IMR-90 (cell line): ENCODE measurements around the gene DDX24. TPM values are rescaled to one million over a fixed set of nuclear protein-coding genes. Genes with fewer than 3 reads are reported as not detected.

ENCODE experiments used
- ATAC-seq: fragments of 200-7000 bp; cut with Tn5 transposase; 2 replicates; pipeline ENCODE4 v1.9.1; 2020; ENCODE audit warnings: low read depth, mild to moderate bottlenecking, moderate library complexity
- BruUV-seq: library from RNA; stranded (reverse); fragments of 400-500 nt; replicated peaks from 2 replicates; lab custom pipeline; 2021; lab: Mats Ljungman, UMichigan
- CTCF ChIA-PET: fragments of 300-600 bp; formaldehyde crosslinking; extraction: SDS; loops from one replicate; lab custom pipeline; 2021; ENCODE audit warnings: antibody characterized with exemption; lab: Yijun Ruan, JAX
- POLR2A ChIA-PET: fragments of 300-600 bp; sonication (Branson Sonifier 250); formaldehyde crosslinking; loops from one replicate; lab custom pipeline; 2022; ENCODE audit warnings: antibody characterized with exemption; ENCODE audit not compliant: unreplicated experiment; lab: Charles Lee
- DNase-seq: peaks from one replicate; pipeline ENCODE4 v3.0.0; 2013
- H2AFZ ChIP-seq: replicated peaks from 2 replicates; pipeline ENCODE3; 2013; ENCODE audit warnings: low read length, mild to moderate bottlenecking; ENCODE audit not compliant: poor library complexity
- H2AK5ac ChIP-seq: 2 replicates; pipeline ENCODE4 v1.6.1; 2013; ENCODE audit warnings: low read depth, low read length, inconsistent platforms
- H2AK9ac ChIP-seq: replicated peaks from 2 replicates; pipeline ENCODE3; 2013; ENCODE audit warnings: mild to moderate bottlenecking, low read depth, low read length, moderate library complexity; ENCODE audit not compliant: poor library complexity
- H2BK120ac ChIP-seq: 2 replicates; pipeline ENCODE4 v1.6.1; 2013; ENCODE audit warnings: low read depth, low read length, inconsistent platforms
- H2BK15ac ChIP-seq: 3 replicates; pipeline ENCODE4 v1.6.1; 2013; ENCODE audit warnings: low read depth, low read length, inconsistent platforms
- H2BK20ac ChIP-seq: 2 replicates; pipeline ENCODE4 v1.6.1; 2013; ENCODE audit warnings: low read depth, mild to moderate bottlenecking, inconsistent platforms, low read length, moderate library complexity
- H2BK5ac ChIP-seq: 2 replicates; pipeline ENCODE4 v1.6.1; 2013; ENCODE audit warnings: mild to moderate bottlenecking, low read depth, low read length, inconsistent platforms; ENCODE audit not compliant: poor library complexity, severe bottlenecking
- H3K14ac ChIP-seq: replicated peaks from 2 replicates; pipeline ENCODE4 v1.6.1; 2013; ENCODE audit warnings: low read depth, low read length, inconsistent platforms
- H3K18ac ChIP-seq: 2 replicates; pipeline ENCODE4 v1.6.1; 2013; ENCODE audit warnings: low read depth, low read length, control low read depth
- H3K23ac ChIP-seq: 2 replicates; pipeline ENCODE4 v1.6.1; 2013; ENCODE audit warnings: low read depth, low read length, inconsistent platforms
- H3K27ac ChIP-seq: 2 replicates; pipeline ENCODE4 v1.5.1; 2013; ENCODE audit warnings: mild to moderate bottlenecking, control low read depth, low read length; ENCODE audit not compliant: insufficient read depth
- H3K27me3 ChIP-seq: 2 replicates; pipeline ENCODE4 v1.6.1; 2013; ENCODE audit warnings: low read length; ENCODE audit not compliant: control insufficient read depth, insufficient read depth
- H3K36me3 ChIP-seq: 2 replicates; pipeline ENCODE4 v1.6.1; 2013; ENCODE audit warnings: low read length, mixed read lengths; ENCODE audit not compliant: control insufficient read depth, insufficient read depth
- H3K4ac ChIP-seq: 2 replicates; pipeline ENCODE4 v1.6.1; 2013; ENCODE audit warnings: low read depth, low read length, inconsistent platforms
- H3K4me1 ChIP-seq: 2 replicates; pipeline ENCODE4 v1.6.1; 2013; ENCODE audit warnings: low read length, mixed read lengths; ENCODE audit not compliant: control insufficient read depth, insufficient read depth
- H3K4me2 ChIP-seq: 2 replicates; pipeline ENCODE4 v1.6.1; 2013; ENCODE audit warnings: low read depth, mild to moderate bottlenecking, control low read depth, low read length, moderate library complexity
- H3K4me3 ChIP-seq: 2 replicates; pipeline ENCODE4 v1.5.1; 2013; ENCODE audit warnings: low read depth, mild to moderate bottlenecking, control low read depth, low read length, moderate library complexity; ENCODE audit not compliant: insufficient read depth
- H3K56ac ChIP-seq: 2 replicates; pipeline ENCODE4 v1.6.1; 2013; ENCODE audit warnings: low read length, inconsistent platforms; ENCODE audit not compliant: insufficient read depth; ENCODE audit errors: extremely low read depth
- H3K79me1 ChIP-seq, 2 experiments: 2 replicates each; pipeline ENCODE4 v1.6.1; 2013; ENCODE audit warnings: low read length in 2 of 2, inconsistent platforms in 1 of 2, low read depth in 1 of 2
- H3K9ac ChIP-seq: 2 replicates; pipeline ENCODE4 v1.6.1; 2013; ENCODE audit warnings: low read depth, low read length, control low read depth
- H3K9me1 ChIP-seq: 2 replicates; pipeline ENCODE4 v1.6.1; 2013; ENCODE audit warnings: low read length, inconsistent platforms; ENCODE audit not compliant: insufficient read depth
- H3K9me3 ChIP-seq: 2 replicates; pipeline ENCODE4 v1.6.1; 2013; ENCODE audit warnings: low read length; ENCODE audit not compliant: control insufficient read depth, insufficient read depth
- H4K20me1 ChIP-seq: 2 replicates; pipeline ENCODE4 v1.6.1; 2013; ENCODE audit warnings: low read length, inconsistent platforms; ENCODE audit not compliant: insufficient read depth
- H4K5ac ChIP-seq: 2 replicates; pipeline ENCODE4 v1.6.1; 2013; ENCODE audit warnings: mild to moderate bottlenecking, low read depth, low read length, control low read depth
- H4K8ac ChIP-seq, 2 experiments: 2 replicates each; pipeline ENCODE4 v1.6.1; 2013; ENCODE audit warnings: low read depth in 2 of 2, low read length in 2 of 2, control low read depth in 1 of 2, inconsistent platforms in 1 of 2
- H4K91ac ChIP-seq: 2 replicates; pipeline ENCODE4 v1.6.1; 2013; ENCODE audit warnings: low read depth, low read length, inconsistent platforms; ENCODE audit not compliant: insufficient read depth
- CEBPB ChIP-seq: IDR thresholded peaks from 2 replicates; pipeline ENCODE4 v1.6.1; 2012; ENCODE audit warnings: low read depth, low read length, improper control_type of control experiment
- CHD1 ChIP-seq: IDR thresholded peaks from 2 replicates; pipeline ENCODE4 v1.6.1; 2012; ENCODE audit warnings: low read depth, low read length, improper control_type of control experiment
- FOS ChIP-seq: fragments of 150-350 bp; IDR thresholded peaks from 2 replicates; pipeline ENCODE4 v1.6.1; 2016; ENCODE audit warnings: low read depth, low read length
- MAZ ChIP-seq: IDR thresholded peaks from 2 replicates; pipeline ENCODE4 v1.6.1; 2012; ENCODE audit warnings: low read depth, mild to moderate bottlenecking, low read length, improper control_type of control experiment, moderate library complexity, borderline replicate concordance
- MXI1 ChIP-seq: IDR thresholded peaks from 2 replicates; pipeline ENCODE4 v1.6.1; 2012; ENCODE audit warnings: low read depth, mild to moderate bottlenecking, low read length, moderate library complexity, borderline replicate concordance
- POLR2A ChIP-seq: IDR thresholded peaks from 2 replicates; pipeline ENCODE4 v1.6.1; 2012; ENCODE audit warnings: mild to moderate bottlenecking, low read depth, low read length
- RFX5 ChIP-seq: IDR thresholded peaks from 2 replicates; pipeline ENCODE4 v1.8.0; 2012; ENCODE audit warnings: low read depth, mild to moderate bottlenecking, low read length, moderate library complexity
- USF2 ChIP-seq: fragments of 150-350 bp; IDR thresholded peaks from 2 replicates; pipeline ENCODE4 v1.6.1; 2017; ENCODE audit warnings: mild to moderate bottlenecking, antibody characterized with exemption, low read length, low read depth
- WGBS, 2 experiments: methylation state at CpG; one replicate each; pipeline versions ENCODE4 v1.1.5 to v1.1.7; 2013; ENCODE audit warnings: missing lambda C conversion rate in 2 of 2; ENCODE audit not compliant: insufficient read length in 1 of 2; ENCODE audit errors: extremely low coverage in 2 of 2; 5-methylcytosine and 5-hydroxymethylcytosine counted together
- dilution Hi-C: fragments of 300-500 bp; cut with HindIII; formaldehyde crosslinking; loops from one replicate; pipeline ENCODE4 v1.14.3; 2018; ENCODE audit warnings: low sequenced_read_pairs; ENCODE audit not compliant: unreplicated experiment
- in situ Hi-C: fragments of 300-500 bp; cut with MboI; formaldehyde crosslinking; loops from 3 replicates; pipeline ENCODE4 v1.14.3; 2019; ENCODE audit warnings: low sequenced_read_pairs, inconsistent platforms, mixed read lengths
- intact Hi-C: fragments of 100-400 bp; cut with micrococcal nuclease; formaldehyde crosslinking; loops from 2 replicates; pipeline ENCODE4 v1.10.0; 2022
- polyA plus RNA-seq, 3 experiments: library from polyadenylated mRNA; depleted of rRNA; stranded (reverse); fragments of >200 nt; gene quantifications; 2 replicates each; pipeline ENCODE4 v1.2.3, GENCODE V29; 2012; ENCODE audit warnings: low replicate concordance in 1 of 3
- total RNA-seq: library from RNA; depleted of rRNA; stranded (reverse); fragments of >200 nt; gene quantifications from 2 replicates; pipeline ENCODE4 v1.2.3, GENCODE V29; 2012

The DDX24 gene
- total and polyA plus RNA-seq, 2 of the 4 experiments (the other 2 are of a cell fraction), result 134 to 155 TPM

GRCh38 chr14:94041551-94042346 lies 39.3 kb downstream of the DDX24 start:
- no peak overlapping the region for H4K91ac ChIP-seq
- intact Hi-C loops, result no loop called here
- H3K36me3 ChIP-seq, result peaks cover 20% of the 10 kb centered on the region; the same call in 1 of the 2 replicates
- no peaks in the 10 kb centered on the region; the same call in 1 of the 2 replicates for H4K20me1 ChIP-seq
- no peaks in the 10 kb centered on the region for H3K9me3 ChIP-seq
- ChIA-PET CTCF (interaction anchor here (1.1 kb wide), 1 partner anchor 95 kb away, joined by 3 read pairs; no protein-coding TSS in a partner anchor), POLR2A (no interaction called here)
- H3K9ac ChIP-seq, result no peak overlapping the region
- no peak overlapping the region for H3K27ac ChIP-seq
- H3K4ac ChIP-seq, result no peak overlapping the region
- no TSS peak for BruUV-seq
- H3K9me1 ChIP-seq, result no peaks in the 10 kb centered on the region
- in situ Hi-C loops, result no loop called here
- no peak overlapping the region for H3K56ac ChIP-seq
- H2BK5ac ChIP-seq, result no peak overlapping the region
- dilution Hi-C loops, result no loop called here
- no peak overlapping the region for H3K18ac ChIP-seq
- no peak overlapping the region for H4K8ac ChIP-seq
- TF ChIP-seq MXI1 (0 out of 2 replicates have a peak, but pooled peaks have one; percentile 26), FOS (no peak), RFX5 (no peak), USF2 (0 out of 2 replicates have a peak, but pooled peaks have one; percentile 1), CHD1 (no peak), POLR2A (no peak), MAZ (no peak), CEBPB (no peak)
- no peak overlapping the region for H2AK9ac ChIP-seq
- no peak overlapping the region for H2AFZ ChIP-seq
- H3K23ac ChIP-seq, result no peak overlapping the region
- no peaks in the 10 kb centered on the region for H3K27me3 ChIP-seq
- no peak overlapping the region for H2BK120ac ChIP-seq
- H3K79me1 ChIP-seq, result no peaks in the 10 kb centered on the region; a peak in 1 of 4 replicates
- H3K4me2 ChIP-seq, result no peak overlapping the region
- peaks cover 9% of the 10 kb centered on the region for H3K4me1 ChIP-seq
- no peak overlapping the region for H2BK20ac ChIP-seq
- 59% methylated on average over 3 of the region's 18 CpGs; no CpG with 5 or more reads in 1 of the 2 experiments for WGBS, 2 experiments
- H3K4me3 ChIP-seq, result no peak overlapping the region
- peak; percentile 86 for ATAC-seq
- H2BK15ac ChIP-seq, result no peak overlapping the region
- H4K5ac ChIP-seq, result no peak overlapping the region
- peak; percentile 78 for DNase-seq
- H2AK5ac ChIP-seq, result no peak overlapping the region
- H3K14ac ChIP-seq, result no peak overlapping the region
